ENCODE data around the gene ACP3. TPM values are rescaled to one million over a fixed set of nuclear protein-coding genes. Genes with fewer than 3 reads are reported as not detected.
"Not testable (repeated sequence)": the region's sequence is repeated elsewhere in the genome, so short reads cannot be mapped to it uniquely, and the experiment has no call there.

ACP3 gene
- total RNA-seq, 4 donors from 2014 or later = 0.22 TPM; not detected in 3

DNA sequence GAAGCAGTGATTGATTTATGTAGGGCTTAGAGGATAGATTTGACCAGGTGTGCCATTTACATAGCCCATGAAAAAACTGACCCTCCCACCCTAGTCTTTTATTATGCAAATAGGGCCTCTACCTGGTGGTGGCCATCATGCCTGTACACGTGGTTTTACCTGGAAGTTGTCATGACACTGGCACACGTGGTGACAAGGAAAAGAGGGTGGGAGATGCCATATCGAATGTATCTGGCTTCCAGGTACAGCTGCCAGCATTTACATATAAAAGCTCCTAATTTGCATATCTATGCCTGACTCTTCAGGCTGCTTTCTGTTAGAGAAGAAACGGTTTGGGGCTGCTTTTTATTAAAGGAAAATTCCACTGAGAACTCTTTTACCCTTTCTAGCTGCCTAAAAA, 65.1 kb downstream of the ACP3 start:
- TF ChIP-seq, protein P1, sequence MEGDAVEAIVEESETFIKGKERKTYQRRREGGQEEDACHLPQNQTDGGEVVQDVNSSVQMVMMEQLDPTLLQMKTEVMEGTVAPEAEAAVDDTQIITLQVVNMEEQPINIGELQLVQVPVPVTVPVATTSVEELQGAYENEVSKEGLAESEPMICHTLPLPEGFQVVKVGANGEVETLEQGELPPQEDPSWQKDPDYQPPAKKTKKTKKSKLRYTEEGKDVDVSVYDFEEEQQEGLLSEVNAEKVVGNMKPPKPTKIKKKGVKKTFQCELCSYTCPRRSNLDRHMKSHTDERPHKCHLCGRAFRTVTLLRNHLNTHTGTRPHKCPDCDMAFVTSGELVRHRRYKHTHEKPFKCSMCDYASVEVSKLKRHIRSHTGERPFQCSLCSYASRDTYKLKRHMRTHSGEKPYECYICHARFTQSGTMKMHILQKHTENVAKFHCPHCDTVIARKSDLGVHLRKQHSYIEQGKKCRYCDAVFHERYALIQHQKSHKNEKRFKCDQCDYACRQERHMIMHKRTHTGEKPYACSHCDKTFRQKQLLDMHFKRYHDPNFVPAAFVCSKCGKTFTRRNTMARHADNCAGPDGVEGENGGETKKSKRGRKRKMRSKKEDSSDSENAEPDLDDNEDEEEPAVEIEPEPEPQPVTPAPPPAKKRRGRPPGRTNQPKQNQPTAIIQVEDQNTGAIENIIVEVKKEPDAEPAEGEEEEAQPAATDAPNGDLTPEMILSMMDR (IDR thresholded peaks at IDR 0.05 in 4 of 5, conservative IDR thresholded peaks at IDR 0.05 in 1 of 5) = no peak
- no peak for TF ChIP-seq POLR2A (IDR thresholded peaks at IDR 0.05)
- DNase-seq = no peak
- Histone ChIP-seq H3K4me3 (no peak overlapping the region), H3K4me1 (no peaks in the 10 kb centered on the region), H3K9me3 (no peaks in the 10 kb centered on the region), H3K27ac (no peak overlapping the region), H3K36me3 (no peaks in the 10 kb centered on the region), H3K27me3 (peaks cover 0 to 4% (median 0%) of the 10 kb centered on the region in 3 donors)
- no peak for ATAC-seq
- in situ Hi-C loops (cut with MboI; ENCODE audit: low sequenced_read_pairs in 4 of 4) (no loop called here), intact Hi-C loops (cut with DNase I; ENCODE audit: low total_unique reads) (no loop called here)

DNA sequence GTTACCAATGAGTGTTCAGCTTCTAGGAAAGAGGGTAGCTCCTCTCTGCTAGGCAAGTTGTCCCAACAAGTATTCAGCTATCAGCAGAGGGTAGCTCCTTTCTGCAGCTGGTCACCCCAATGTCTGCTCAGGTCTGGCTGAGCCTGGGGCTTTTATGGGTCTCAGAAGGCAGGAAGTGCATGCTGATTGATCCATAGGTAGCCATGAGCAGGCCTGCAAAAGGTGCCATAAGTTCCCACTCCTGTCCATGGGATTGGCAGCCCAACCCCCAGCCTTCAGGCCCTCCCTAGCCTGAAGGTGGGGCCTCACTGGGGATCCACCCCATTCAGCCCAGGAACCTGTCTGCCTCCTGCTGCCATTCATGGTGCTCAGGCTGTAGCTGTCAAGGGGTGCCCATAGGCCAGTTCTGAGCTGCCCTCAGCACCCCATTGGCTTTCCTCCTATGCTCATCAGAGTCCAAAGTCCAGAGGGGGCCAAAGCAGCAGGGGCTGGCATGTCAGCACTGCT, 65.5 kb downstream of the ACP3 start:
- DNase-seq (no peak), ATAC-seq (no peak)
- Histone ChIP-seq H3K4me1 (no peaks in the 10 kb centered on the region), H3K9me3 (no peaks in the 10 kb centered on the region), H3K27me3 (peaks cover 0 to under 1% (median 0%) of the 10 kb centered on the region in 3 donors), H3K27ac (no peak overlapping the region), H3K36me3 (no peaks in the 10 kb centered on the region), H3K4me3 (no peak overlapping the region)
- intact Hi-C loops (cut with DNase I; ENCODE audit: low total_unique reads) = no loop called here
- in situ Hi-C loops (cut with MboI; ENCODE audit: low sequenced_read_pairs in 4 of 4) = no loop called here
- TF ChIP-seq, protein P1 (IDR thresholded peaks at IDR 0.05 in 4 of 5, conservative IDR thresholded peaks at IDR 0.05 in 1 of 5) = no peak
- no peak for TF ChIP-seq POLR2A (IDR thresholded peaks at IDR 0.05)

- no peak for ATAC-seq
- Histone ChIP-seq H3K4me1 (no peaks in the 10 kb centered on the region), H3K36me3 (no peaks in the 10 kb centered on the region), H3K4me3 (no peak overlapping the region), H3K27ac (no peak overlapping the region), H3K9me3 (no peaks in the 10 kb centered on the region), H3K27me3 (no peaks in the 10 kb centered on the region)
- intact Hi-C loops (cut with DNase I; ENCODE audit: low total_unique reads) = no loop called here
- no peak for DNase-seq
- in situ Hi-C loops (cut with MboI; ENCODE audit: low sequenced_read_pairs in 4 of 4) = no loop called here
- TF ChIP-seq, protein P1 (IDR thresholded peaks at IDR 0.05 in 4 of 5, conservative IDR thresholded peaks at IDR 0.05 in 1 of 5) = no peak
- no peak for TF ChIP-seq POLR2A (IDR thresholded peaks at IDR 0.05)
These were observed 69.1 kb downstream of the ACP3 start for GRCh38 chr3:132386259-132386658.

- in situ Hi-C loops (cut with MboI; ENCODE audit: low sequenced_read_pairs in 4 of 4); intact Hi-C loops (cut with DNase I; ENCODE audit: low total_unique reads); H3K9me3 ChIP-seq; H3K36me3 ChIP-seq; H3K27ac ChIP-seq; H3K4me1 ChIP-seq; H3K4me3 ChIP-seq; DNase-seq; H3K27me3 ChIP-seq; ATAC-seq: not testable (repeated sequence)
These were observed 75.5 kb downstream of the ACP3 start for GRCh38 chr3:132392675-132393074.

DNA sequence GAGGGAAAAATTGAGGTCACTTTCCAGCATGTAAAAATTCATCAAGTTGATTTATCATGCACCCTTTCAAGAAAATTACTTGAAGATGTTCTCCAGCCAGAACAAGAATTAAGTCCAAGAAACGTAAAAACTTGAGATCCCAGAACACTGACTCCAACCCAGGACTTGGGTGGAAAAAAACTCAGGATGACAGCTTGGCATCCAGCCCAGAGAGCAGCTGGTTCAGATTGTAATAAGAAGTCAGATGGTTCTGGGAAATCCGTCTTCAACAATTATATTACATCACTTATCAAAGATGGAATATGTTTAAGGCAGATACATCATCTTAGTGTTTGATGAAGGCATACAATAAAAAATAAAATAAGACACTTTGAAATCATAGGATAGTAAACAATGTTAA, 77.1 kb downstream of the ACP3 start:
- H3K36me3 ChIP-seq = no peaks in the 10 kb centered on the region
- no peaks in the 10 kb centered on the region for H3K4me1 ChIP-seq
- no peak overlapping the region for H3K4me3 ChIP-seq
- DNase-seq = no peak
- ATAC-seq = no peak
- in situ Hi-C loops (cut with MboI; ENCODE audit: low sequenced_read_pairs in 4 of 4) (no loop called here), intact Hi-C loops (cut with DNase I; ENCODE audit: low total_unique reads) (no loop called here)
- no peak overlapping the region for H3K27ac ChIP-seq
- no peaks in the 10 kb centered on the region for H3K9me3 ChIP-seq
- H3K27me3 ChIP-seq = no peaks in the 10 kb centered on the region
- TF ChIP-seq, protein P1 (IDR thresholded peaks at IDR 0.05 in 4 of 5, conservative IDR thresholded peaks at IDR 0.05 in 1 of 5) = no peak
- no peak for TF ChIP-seq POLR2A (IDR thresholded peaks at IDR 0.05)

All from gastrocnemius medialis (tissue), 4 donors.